Measurements from ENCODE around the gene ZNG1B. TPM values are rescaled to one million over a fixed set of nuclear protein-coding genes. Genes with fewer than 3 reads are reported as not detected.
"Not testable (repeated sequence)": the region's sequence is repeated elsewhere in the genome, so short reads cannot be mapped to it uniquely, and the experiment has no call there.

ZNG1B gene
- total and polyA plus RNA-seq, 2 of the 13 experiments (the other 11 are each of a cell fraction or from before 2014, with no cell fraction given): 33.8 to 72.2 TPM

DNA sequence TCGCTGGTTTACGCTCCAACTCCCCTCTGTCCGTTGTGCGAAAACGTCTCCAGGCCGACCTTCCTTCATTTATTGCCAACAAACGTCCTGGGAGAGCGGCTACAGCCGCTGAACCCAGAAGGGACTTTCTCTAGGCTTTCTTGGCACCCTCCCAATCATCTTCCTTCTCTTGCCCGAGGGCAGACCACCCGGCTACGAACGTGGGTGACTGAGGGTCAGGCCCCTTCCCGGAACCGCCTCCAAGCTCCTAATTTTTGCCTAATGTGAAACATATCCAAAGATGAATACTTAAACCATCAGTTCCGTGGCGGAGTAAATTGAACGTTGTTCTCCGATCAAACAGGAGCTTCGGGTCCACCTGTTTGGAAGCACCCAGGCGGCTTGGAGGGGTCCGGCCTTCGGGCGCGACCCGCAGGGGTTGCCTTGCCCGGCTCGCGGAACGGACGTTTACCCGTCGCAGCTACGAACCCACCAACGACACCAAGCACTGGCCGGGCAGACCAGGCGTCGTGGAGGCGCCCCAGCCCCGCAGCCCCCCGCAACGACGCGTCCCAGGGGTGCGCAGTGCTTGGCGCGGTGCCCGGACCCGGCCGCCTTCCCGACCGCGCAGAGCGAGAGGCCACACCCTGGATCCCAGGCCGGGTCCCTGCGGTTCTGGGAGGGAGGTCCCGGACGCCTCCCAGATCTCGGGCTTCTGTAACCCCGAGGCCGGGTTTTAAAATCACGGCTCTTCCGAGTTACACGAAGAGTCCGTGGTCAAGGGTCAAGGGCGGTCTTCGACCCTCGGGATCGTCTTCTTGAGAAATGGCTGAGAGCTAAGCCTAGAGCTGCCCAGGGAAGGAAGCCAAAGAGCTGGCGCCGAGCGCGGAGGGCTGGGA, 65.0 kb downstream of the ZNG1B start:
- Histone ChIP-seq H3K4me1 (ENCODE audit: insufficient read depth, low read length) (peaks cover 17% of the 10 kb centered on the region), H3K27me3 (ENCODE audit: control insufficient read depth in 1 of 2, insufficient read depth in 2 of 2, low read length in 2 of 2) (peaks cover 0 to 19% of the 10 kb centered on the region in 2 experiments; a peak in 4 of 5 replicates), H3K4me2 (ENCODE audit: low read depth, low read length) (peak overlapping the region; percentile 92), H3K4me3 (replicated peaks in 1 of 3; ENCODE audit: insufficient read depth in 1 of 3, low read depth in 2 of 3, low read length in 3 of 3) (peak overlapping the region; percentile 48 to 75 (median 58); a peak in 4 of 6 replicates)
- DNase-seq (ENCODE audit: low spot score); H3K9me3 ChIP-seq (ENCODE audit: low read length); BruUV-seq (replicated peaks); H3K27ac ChIP-seq (ENCODE audit: extremely low read length, insufficient read depth, low read length); POLR2A ChIA-PET; in situ Hi-C loops (cut with HindIII; ENCODE audit: extremely low pct_ligation_motif_present, low pct_unique_long_range_greater_than_20kb); H3K36me3 ChIP-seq (replicated peaks in 1 of 2; ENCODE audit: control insufficient read depth in 1 of 2, insufficient read depth in 2 of 2, low read length in 2 of 2); H3K9ac ChIP-seq (ENCODE audit: insufficient read depth, low read depth, low read length); H2AFZ ChIP-seq (ENCODE audit: low read length); intact Hi-C loops (cut with micrococcal nuclease; ENCODE audit: unreplicated experiment); H4K20me1 ChIP-seq (ENCODE audit: insufficient read depth, low read length); H3K79me2 ChIP-seq (ENCODE audit: insufficient read depth, low read length); FAIRE-seq; CTCF ChIA-PET (ENCODE audit: low intra/inter-chr PET ratio, low total read pairs): not testable (repeated sequence)
- peak; percentile 59 for ATAC-seq
- TF ChIP-seq ZNF563 (CRISPR knock-in tag; IDR thresholded peaks at IDR 0.05): 0 out of 2 replicates have a peak, but pooled peaks have one; percentile 17
- 0 out of 2 replicates have a peak, but pooled peaks have one; percentile 7 for TF ChIP-seq ISL2 (CRISPR knock-in tag; IDR thresholded peaks at IDR 0.05)
- 0 out of 2 replicates have a peak, but pooled peaks have one; percentile 4 for TF ChIP-seq ZNF598 (CRISPR knock-in tag; IDR thresholded peaks at IDR 0.05; ENCODE audit: borderline replicate concordance)
- WGBS (ENCODE audit: low lambda C conversion rate): 12% methylated on average over 37 of the region's 73 CpGs

DNA sequence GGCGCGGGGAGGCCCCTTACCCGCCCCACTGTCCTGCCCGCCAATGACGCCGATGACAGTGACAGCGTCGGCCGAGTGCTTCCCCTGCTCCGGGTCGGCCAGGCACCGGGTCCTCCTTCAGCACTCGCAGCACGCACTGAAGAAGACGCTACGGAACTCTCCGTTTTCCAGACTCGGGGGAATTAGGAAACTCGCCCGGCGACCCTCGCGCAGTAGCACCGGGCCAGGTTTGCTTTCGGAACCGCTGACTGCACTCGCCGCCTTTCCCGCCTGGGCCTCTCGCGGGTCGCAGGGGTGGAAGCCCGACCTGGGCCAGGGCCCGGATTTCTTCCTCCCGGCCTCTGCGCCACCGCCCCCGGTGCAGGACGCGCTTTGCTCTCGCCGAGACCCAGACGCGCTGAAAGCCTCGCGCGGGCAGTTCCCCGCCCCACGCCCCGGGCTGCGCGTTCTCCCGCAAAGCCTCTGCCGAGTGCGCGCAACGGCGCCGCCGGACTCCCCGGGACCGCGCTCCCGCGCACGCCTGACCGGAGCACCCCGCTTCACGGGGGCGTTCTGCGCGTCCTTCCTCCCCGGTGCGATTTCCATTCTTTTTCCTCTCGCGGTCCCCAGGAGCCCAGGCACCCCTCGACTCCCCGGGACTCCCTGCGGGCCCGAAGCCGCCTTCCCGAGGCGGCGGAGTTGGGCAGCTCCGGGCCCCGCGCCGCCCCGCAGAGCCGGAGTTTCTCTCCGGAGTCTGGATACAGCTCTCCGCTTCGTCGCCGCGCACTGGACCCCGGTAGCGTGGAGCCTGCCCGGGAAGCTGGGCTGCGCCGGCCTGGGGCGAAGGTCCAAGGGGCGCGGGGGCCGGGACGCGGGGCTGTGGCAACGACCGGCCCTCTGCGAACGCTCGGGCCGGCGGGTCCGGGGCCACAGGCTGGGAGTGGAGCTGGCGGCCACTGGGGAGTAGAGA, 65.9 kb downstream of the ZNG1B start:
- Histone ChIP-seq H3K27me3 (ENCODE audit: control insufficient read depth in 1 of 2, insufficient read depth in 2 of 2, low read length in 2 of 2) (peaks cover 0 to 19% of the 10 kb centered on the region in 2 experiments; a peak in 4 of 5 replicates), H3K4me1 (ENCODE audit: insufficient read depth, low read length) (peaks cover 17% of the 10 kb centered on the region), H3K4me3 (replicated peaks in 1 of 3; ENCODE audit: insufficient read depth in 1 of 3, low read depth in 2 of 3, low read length in 3 of 3) (peak overlapping the region; percentile 48 to 75 (median 58); a peak in 5 of 6 replicates), H3K4me2 (ENCODE audit: low read depth, low read length) (peak overlapping the region; percentile 92)
- H3K9me3 ChIP-seq (ENCODE audit: low read length); H4K20me1 ChIP-seq (ENCODE audit: insufficient read depth, low read length); BruUV-seq (replicated peaks); H3K79me2 ChIP-seq (ENCODE audit: insufficient read depth, low read length); H3K9ac ChIP-seq (ENCODE audit: insufficient read depth, low read depth, low read length); FAIRE-seq; H3K36me3 ChIP-seq (replicated peaks in 1 of 2; ENCODE audit: control insufficient read depth in 1 of 2, insufficient read depth in 2 of 2, low read length in 2 of 2); CTCF ChIA-PET (ENCODE audit: low intra/inter-chr PET ratio, low total read pairs); POLR2A ChIA-PET; in situ Hi-C loops (cut with HindIII; ENCODE audit: extremely low pct_ligation_motif_present, low pct_unique_long_range_greater_than_20kb); H2AFZ ChIP-seq (ENCODE audit: low read length); intact Hi-C loops (cut with micrococcal nuclease; ENCODE audit: unreplicated experiment); H3K27ac ChIP-seq (ENCODE audit: extremely low read length, insufficient read depth, low read length): not testable (repeated sequence)
- peak; percentile 85 for ATAC-seq
- DNase-seq (ENCODE audit: low spot score): peak; percentile 7
- 2% methylated on average over 67 of the region's 116 CpGs for WGBS (ENCODE audit: low lambda C conversion rate)
- TF ChIP-seq RNF2 (conservative IDR thresholded peaks at IDR 0.05; ENCODE audit: low read depth): 0 out of 2 replicates have a peak, but pooled peaks have one; percentile 13
- TF ChIP-seq NR2C2 (CRISPR knock-in tag; IDR thresholded peaks at IDR 0.05; ENCODE audit: borderline replicate concordance): 0 out of 2 replicates have a peak, but pooled peaks have one; percentile 17
- 0 out of 2 replicates have a peak, but pooled peaks have one; percentile 6 for TF ChIP-seq ISL2 (CRISPR knock-in tag; IDR thresholded peaks at IDR 0.05)
- peak; percentile 28; the same call in 1 of the 2 replicates for TF ChIP-seq ZNF160 (CRISPR knock-in tag; IDR thresholded peaks at IDR 0.05)
- TF ChIP-seq TBX2 (CRISPR knock-in tag; IDR thresholded peaks at IDR 0.05; ENCODE audit: borderline replicate concordance): 0 out of 2 replicates have a peak, but pooled peaks have one; percentile 23
- TF ChIP-seq DR1 (CRISPR knock-in tag; IDR thresholded peaks at IDR 0.05): 0 out of 2 replicates have a peak, but pooled peaks have one; percentile 21
- peak; percentile 68; the same call in 1 of the 2 replicates for TF ChIP-seq MTA1 (CRISPR knock-in tag; IDR thresholded peaks at IDR 0.05; ENCODE audit: borderline replicate concordance)
- peak; percentile 34; the same call in 1 of the 2 replicates for TF ChIP-seq ZNF777 (CRISPR knock-in tag; IDR thresholded peaks at IDR 0.05)
- TF ChIP-seq HNRNPLL (IDR thresholded peaks at IDR 0.05; ENCODE audit: low read depth, low read length, poor library complexity, severe bottlenecking): peak; percentile 49
- TF ChIP-seq, protein P1, sequence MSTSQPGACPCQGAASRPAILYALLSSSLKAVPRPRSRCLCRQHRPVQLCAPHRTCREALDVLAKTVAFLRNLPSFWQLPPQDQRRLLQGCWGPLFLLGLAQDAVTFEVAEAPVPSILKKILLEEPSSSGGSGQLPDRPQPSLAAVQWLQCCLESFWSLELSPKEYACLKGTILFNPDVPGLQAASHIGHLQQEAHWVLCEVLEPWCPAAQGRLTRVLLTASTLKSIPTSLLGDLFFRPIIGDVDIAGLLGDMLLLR (CRISPR knock-in tag; IDR thresholded peaks at IDR 0.05): 0 out of 2 replicates have a peak, but pooled peaks have one; percentile 8
- 0 out of 2 replicates have a peak, but pooled peaks have one; percentile 14 for TF ChIP-seq ZNF598 (CRISPR knock-in tag; IDR thresholded peaks at IDR 0.05; ENCODE audit: borderline replicate concordance)
- 0 out of 2 replicates have a peak, but pooled peaks have one; percentile 37 for TF ChIP-seq ZNF205 (CRISPR knock-in tag; IDR thresholded peaks at IDR 0.05)
